ENCODE data around the gene SAP25. TPM values are rescaled to one million over a fixed set of nuclear protein-coding genes. Genes with fewer than 3 reads are reported as not detected.
"Not testable (repeated sequence)": the region's sequence is repeated elsewhere in the genome, so short reads cannot be mapped to it uniquely, and the experiment has no call there.

SAP25 gene
- total RNA-seq, 1 donor from 2014 or later: not detected

DNA sequence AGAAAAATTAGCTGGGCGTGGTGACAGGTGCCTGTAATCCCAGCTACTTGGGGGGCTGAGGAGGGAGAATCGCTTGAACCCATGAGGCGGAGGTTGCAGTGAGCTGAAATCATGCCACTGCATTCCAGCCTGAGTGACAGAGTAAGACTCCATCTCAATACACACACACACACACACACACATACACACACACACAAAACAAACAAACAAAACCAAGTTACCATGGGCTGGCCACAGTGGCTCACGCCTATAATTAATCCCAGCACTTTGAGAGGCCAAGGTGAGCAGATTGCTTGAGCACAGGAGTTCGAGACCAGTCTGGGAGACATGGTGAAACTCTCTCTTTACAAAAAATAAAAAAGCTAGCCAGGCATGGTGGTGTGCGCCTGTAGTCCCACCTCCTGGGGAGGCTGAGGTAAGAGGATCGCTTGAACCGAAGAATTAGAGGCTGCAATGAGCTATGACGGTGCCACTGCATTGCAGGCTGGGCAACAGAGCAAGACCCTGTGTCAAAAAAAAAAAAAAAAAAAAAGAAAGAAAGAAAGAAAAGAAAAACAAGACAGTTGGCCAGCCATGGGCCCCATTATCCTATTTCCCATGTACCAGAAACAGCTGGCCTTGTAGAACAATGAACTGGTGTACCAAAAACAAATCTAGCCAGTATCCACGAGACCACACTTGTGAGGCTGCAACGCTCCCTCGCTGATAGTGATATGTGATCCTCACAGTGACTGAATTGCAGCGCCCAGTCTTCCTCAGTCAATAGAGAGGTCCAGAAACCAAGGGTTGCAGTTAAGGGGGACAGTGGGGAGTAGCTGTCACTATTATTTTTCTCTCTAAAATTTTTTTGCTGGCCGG, 41.3 kb downstream of the SAP25 start:
- DNase-seq: no peak

DNA sequence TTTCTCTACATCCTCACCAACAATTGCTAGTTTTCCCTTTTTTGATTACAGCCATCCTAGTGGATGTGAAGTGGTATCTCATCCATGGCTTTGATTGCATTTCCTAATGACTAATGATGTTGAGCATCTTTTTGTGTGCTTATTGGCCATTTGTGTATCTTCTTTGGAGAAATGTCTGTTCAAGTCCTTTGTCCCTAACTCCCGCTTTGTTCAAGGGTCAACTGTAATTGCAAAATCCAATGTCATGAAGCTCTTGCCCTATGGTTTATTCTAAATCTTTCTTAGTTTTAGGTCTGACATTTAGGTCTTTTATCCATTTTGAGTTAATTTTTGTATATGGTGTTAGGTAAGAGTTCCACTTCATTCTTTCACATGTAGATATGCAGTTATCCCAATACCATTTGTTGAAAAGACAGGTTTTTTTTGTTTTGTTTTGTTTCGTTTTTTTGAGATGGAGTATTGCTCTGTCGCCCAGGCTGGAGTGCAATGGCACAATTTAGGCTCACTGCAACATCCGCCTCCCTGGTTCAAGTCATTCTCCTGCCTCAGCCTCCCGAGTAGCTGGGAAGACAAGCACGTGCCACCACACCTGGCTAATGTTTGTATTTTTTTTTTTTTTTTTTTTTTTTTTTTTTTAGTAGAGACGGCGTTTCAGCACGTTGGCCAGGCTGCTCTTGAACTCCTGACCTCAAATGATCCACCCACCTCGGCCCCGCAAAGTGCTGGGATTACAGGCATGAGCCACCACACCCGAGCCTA, 45.4 kb downstream of the SAP25 start:
- DNase-seq: not testable (repeated sequence)

DNA sequence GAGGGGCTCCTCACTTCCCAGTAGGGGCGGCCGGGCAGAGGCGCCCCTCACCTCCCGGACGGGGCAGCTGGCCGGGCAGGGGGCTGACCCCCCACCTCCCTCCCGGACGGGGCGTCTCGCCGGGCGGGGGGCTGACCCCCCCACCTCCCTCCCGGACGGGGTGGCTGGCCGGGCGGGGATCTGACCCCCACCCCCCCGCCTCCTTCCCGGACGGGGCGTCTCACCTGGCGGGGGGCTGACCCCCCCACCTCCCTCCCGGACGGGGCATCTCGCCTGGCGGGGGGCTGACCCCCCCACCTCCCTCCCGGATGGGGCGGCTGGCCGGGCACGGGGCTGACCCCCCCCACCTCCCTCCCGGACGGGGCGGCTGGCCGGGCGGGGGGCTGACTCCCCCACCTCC, 50.5 kb downstream of the SAP25 start:
- DNase-seq: not testable (repeated sequence)

Other genes starting within 250 kb of the SAP25 start
- gene PILRB, start 215.8 kb downstream of the SAP25 start, total RNA-seq: 11.6 and 17.0 TPM in 2 replicates
- 0.68 TPM in 1 of 2 replicates, not detected in the other for gene PILRA, start 200.4 kb downstream of the SAP25 start, total RNA-seq
- gene ZCWPW1, start 145.2 kb downstream of the SAP25 start, total RNA-seq: 0.51 and 0.98 TPM in 2 replicates
- gene MEPCE, start 144.1 kb downstream of the SAP25 start, total RNA-seq: 54.3 and 56.5 TPM in 2 replicates
- gene PPP1R35, start 137.4 kb downstream of the SAP25 start, total RNA-seq: 19.3 and 28.1 TPM in 2 replicates
- 0.34 and 0.93 TPM in 2 replicates for gene SPACDR, start 109.6 kb downstream of the SAP25 start, total RNA-seq
- 32.3 and 44.2 TPM in 2 replicates for gene TSC22D4, start 94.7 kb downstream of the SAP25 start, total RNA-seq
- 4.3 and 5.4 TPM in 2 replicates for gene NYAP1, start 90.0 kb downstream of the SAP25 start, total RNA-seq
- 49.5 and 62.2 TPM in 2 replicates for gene AGFG2, start 34.7 kb downstream of the SAP25 start, total RNA-seq
- 12.1 and 20.3 TPM in 2 replicates for gene LRCH4, start 12.2 kb upstream of the SAP25 start, total RNA-seq
- gene FBXO24, start 12.4 kb upstream of the SAP25 start, total RNA-seq: 0.60 TPM in 1 of 2 replicates, not detected in the other
- 0.51 and 0.56 TPM in 2 replicates for gene PCOLCE, start 28.5 kb upstream of the SAP25 start, total RNA-seq
- 4.9 and 10.3 TPM in 2 replicates for gene MOSPD3, start 38.6 kb upstream of the SAP25 start, total RNA-seq
- 0.68 and 0.70 TPM in 2 replicates for gene TFR2, start 67.7 kb upstream of the SAP25 start, total RNA-seq
- not detected in 2 replicates for gene ACTL6B, start 82.5 kb upstream of the SAP25 start, total RNA-seq
- 85.4 and 154 TPM in 2 replicates for gene GNB2, start 99.8 kb upstream of the SAP25 start, total RNA-seq
- 18.0 and 20.8 TPM in 2 replicates for gene GIGYF1, start 120.3 kb upstream of the SAP25 start, total RNA-seq
- 28.1 and 34.2 TPM in 2 replicates for gene POP7, start 132.2 kb upstream of the SAP25 start, total RNA-seq
- gene EPO, start 146.6 kb upstream of the SAP25 start, total RNA-seq: not detected in 2 replicates
- not detected in 2 replicates for gene ZAN, start 159.7 kb upstream of the SAP25 start, total RNA-seq